Skeletal muscle satellite cell (primary cell): ENCODE data around the gene USP7.

ENCODE experiments used
- H3K27me3 ChIP-seq: 2 replicates; pipeline ENCODE4 v1.7.0; 2013; ENCODE audit warnings: low read length; ENCODE audit not compliant: control insufficient read depth, insufficient read depth
- H3K36me3 ChIP-seq: 2 replicates; pipeline ENCODE4 v1.7.0; 2013; ENCODE audit warnings: mild to moderate bottlenecking, control low read depth, low read length; ENCODE audit not compliant: insufficient read depth
- H3K4me1 ChIP-seq: 2 replicates; pipeline ENCODE4 v1.7.0; 2013; ENCODE audit warnings: low read length; ENCODE audit not compliant: control insufficient read depth, insufficient read depth
- H3K4me2 ChIP-seq: 2 replicates; pipeline ENCODE4 v1.7.0; 2013; ENCODE audit warnings: mild to moderate bottlenecking, low read length
- H3K4me3 ChIP-seq: 2 replicates; pipeline ENCODE4 v1.7.0; 2013; ENCODE audit warnings: low read length
- H3K9ac ChIP-seq: 2 replicates; pipeline ENCODE4 v1.7.0; 2013; ENCODE audit warnings: mild to moderate bottlenecking, low read depth, low read length, moderate library complexity
- H3K9me3 ChIP-seq: replicated peaks from 2 replicates; pipeline ENCODE4 v1.7.0; 2013; ENCODE audit warnings: mild to moderate bottlenecking, control low read depth, low read length

The USP7 gene

GRCh38 chr16:8959921-8960787, 3.6 kb downstream of the USP7 start:
- H3K4me3 ChIP-seq: peak overlapping the region; percentile 40
- peak overlapping the region; percentile 92 for H3K4me2 ChIP-seq
- peak overlapping the region; percentile 17 for H3K9ac ChIP-seq
- H3K27me3 ChIP-seq: no peaks in the 10 kb centered on the region
- peaks cover 69% of the 10 kb centered on the region for H3K4me1 ChIP-seq
- H3K36me3 ChIP-seq: no peaks in the 10 kb centered on the region
- H3K9me3 ChIP-seq: no peaks in the 10 kb centered on the region

DNA sequence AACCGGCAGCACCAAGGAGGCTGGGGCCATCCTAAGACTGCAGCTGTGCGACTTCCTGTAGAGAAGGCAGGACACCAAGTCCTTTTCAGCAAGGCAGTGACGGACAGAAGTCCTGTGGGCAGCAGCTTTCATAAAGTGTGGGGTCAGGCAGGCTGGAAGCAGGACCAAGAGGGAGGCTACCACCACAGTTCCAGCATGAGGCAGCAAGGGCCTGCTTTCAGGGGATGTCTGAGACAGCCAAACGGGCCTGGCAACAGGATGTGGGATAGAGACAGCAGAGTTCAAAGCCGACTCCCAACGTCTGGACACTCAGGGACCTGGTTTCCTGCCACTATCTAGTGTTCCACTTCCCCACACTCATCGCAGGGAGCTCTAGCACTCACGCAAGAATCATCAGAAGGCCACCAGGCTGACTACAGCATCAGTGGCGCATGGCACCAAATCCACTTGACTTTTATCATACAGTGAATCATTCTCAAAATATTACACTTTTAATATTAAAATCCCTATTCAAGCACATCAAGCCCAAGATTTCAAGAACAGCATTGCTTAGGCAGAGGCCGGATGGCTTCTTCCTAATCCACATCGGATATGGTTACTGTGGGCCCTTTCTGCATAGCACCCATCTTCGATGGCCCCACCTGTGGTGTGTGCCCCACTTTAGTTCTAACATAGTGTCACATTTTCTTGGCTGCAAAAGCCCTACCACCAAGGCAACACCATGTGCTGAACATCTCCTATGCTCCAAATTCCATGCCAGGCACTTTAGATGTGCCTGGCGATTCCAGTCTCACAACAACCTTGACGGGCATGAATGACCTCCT, 5.2 kb downstream of the USP7 start:
- no peaks in the 10 kb centered on the region for H3K27me3 ChIP-seq
- H3K9me3 ChIP-seq: no peaks in the 10 kb centered on the region
- peak overlapping the region; percentile 54 for H3K4me3 ChIP-seq
- H3K4me2 ChIP-seq: peak overlapping the region; percentile 68
- H3K4me1 ChIP-seq: peaks cover 66% of the 10 kb centered on the region
- no peaks in the 10 kb centered on the region for H3K36me3 ChIP-seq
- H3K9ac ChIP-seq: peak overlapping the region; percentile 9

GRCh38 chr16:8957509-8958157, 6.1 kb downstream of the USP7 start:
- H3K9me3 ChIP-seq: no peaks in the 10 kb centered on the region
- peaks cover 66% of the 10 kb centered on the region for H3K4me1 ChIP-seq
- H3K4me2 ChIP-seq: peak overlapping the region; percentile 68
- H3K27me3 ChIP-seq: no peaks in the 10 kb centered on the region
- peak overlapping the region; percentile 9 for H3K9ac ChIP-seq
- peak overlapping the region; percentile 54 for H3K4me3 ChIP-seq
- no peaks in the 10 kb centered on the region for H3K36me3 ChIP-seq

DNA sequence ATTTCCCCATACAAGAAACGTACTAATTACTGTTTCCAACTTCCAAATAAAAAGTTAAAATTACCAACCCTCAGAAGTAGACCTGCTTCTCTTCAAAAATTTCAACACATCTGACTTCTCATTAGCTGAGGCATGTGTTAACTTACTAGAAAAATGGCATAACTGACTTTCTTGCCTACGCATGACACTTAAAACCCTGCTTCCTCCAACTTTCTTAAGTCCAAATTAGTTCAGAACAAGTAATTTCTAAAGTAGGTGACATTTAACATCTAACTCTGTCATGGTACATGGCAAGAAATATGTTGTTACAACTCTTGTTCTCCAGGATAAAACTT, 6.7 kb downstream of the USP7 start:
- H3K4me2 ChIP-seq: peak overlapping the region; percentile 44
- H3K4me3 ChIP-seq: no peak overlapping the region
- H3K9me3 ChIP-seq: no peaks in the 10 kb centered on the region
- H3K4me1 ChIP-seq: peaks cover 64% of the 10 kb centered on the region
- no peaks in the 10 kb centered on the region for H3K36me3 ChIP-seq
- no peak overlapping the region for H3K9ac ChIP-seq
- no peaks in the 10 kb centered on the region for H3K27me3 ChIP-seq

DNA sequence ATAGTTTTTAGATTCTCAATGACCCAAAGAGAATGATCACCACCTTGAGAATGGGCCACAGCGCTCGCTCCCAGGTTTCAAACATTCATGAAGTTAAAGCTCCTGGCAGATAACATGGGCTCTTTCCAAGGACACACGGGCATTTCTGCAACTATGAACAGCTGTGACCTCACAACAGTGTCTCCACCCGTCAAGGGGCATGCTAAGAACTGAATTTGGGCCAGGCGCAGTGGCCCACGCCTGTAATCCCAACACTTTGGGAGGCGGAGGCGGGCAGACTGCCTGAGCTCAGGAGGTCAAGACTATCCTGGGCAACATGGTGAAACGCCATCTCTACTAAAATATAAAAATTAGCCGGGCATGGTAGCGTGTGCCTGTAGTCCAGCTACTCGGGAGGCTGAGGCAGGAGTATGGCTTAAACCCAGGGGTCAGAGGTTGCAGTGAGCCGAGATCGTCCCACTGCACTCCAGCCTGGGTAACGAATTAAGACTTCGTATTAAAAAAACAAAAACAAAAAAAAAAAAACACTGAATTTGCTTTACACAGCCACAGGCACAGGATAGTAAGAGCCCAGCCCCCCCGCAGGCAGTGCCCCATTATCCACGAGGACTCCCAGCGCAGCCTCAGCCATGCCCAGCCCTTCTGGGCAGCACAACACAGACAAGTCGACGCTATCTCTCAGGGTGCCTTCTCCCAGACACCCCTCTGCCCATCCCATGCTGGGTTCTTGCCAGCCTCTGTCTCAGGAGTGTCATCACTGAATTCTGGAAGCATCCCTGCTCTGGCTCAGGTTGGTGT, 7.2 kb downstream of the USP7 start:
- H3K4me3 ChIP-seq: no peak overlapping the region
- peaks cover 59% of the 10 kb centered on the region for H3K4me1 ChIP-seq
- H3K27me3 ChIP-seq: no peaks in the 10 kb centered on the region
- H3K4me2 ChIP-seq: peak overlapping the region; percentile 44
- no peak overlapping the region for H3K9ac ChIP-seq
- H3K36me3 ChIP-seq: no peaks in the 10 kb centered on the region
- H3K9me3 ChIP-seq: no peaks in the 10 kb centered on the region

GRCh38 chr16:8955828-8956227, 7.9 kb downstream of the USP7 start:
- Histone ChIP-seq H3K4me1 (peaks cover 52% of the 10 kb centered on the region), H3K9me3 (no peaks in the 10 kb centered on the region), H3K36me3 (no peaks in the 10 kb centered on the region), H3K4me2 (peak overlapping the region; percentile 44), H3K4me3 (no peak overlapping the region), H3K27me3 (no peaks in the 10 kb centered on the region), H3K9ac (no peak overlapping the region)

DNA sequence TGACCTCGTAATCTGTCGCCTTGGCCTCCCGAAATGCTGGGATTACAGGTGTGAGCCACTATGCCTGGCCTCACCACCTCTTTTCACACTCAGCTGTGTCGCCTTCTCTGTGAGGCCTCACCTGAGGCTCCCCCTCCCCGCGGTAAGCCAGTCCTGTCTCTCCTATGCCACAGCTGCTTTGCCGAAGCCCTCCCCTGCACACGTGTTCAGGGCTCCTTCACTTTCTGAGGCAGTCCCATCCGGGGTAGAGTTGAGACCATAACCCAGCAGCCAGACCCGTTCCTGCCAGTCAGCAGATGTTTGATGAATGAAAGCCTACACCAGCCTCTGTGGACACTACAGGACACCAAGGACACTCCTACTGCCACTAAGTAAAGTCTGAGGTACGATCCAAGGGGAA, 10.6 kb downstream of the USP7 start:
- no peak overlapping the region for H3K4me3 ChIP-seq
- no peak overlapping the region for H3K9ac ChIP-seq
- H3K4me2 ChIP-seq: no peak overlapping the region
- no peaks in the 10 kb centered on the region for H3K36me3 ChIP-seq
- peaks cover 25% of the 10 kb centered on the region for H3K4me1 ChIP-seq
- no peaks in the 10 kb centered on the region for H3K9me3 ChIP-seq
- H3K27me3 ChIP-seq: no peaks in the 10 kb centered on the region

DNA sequence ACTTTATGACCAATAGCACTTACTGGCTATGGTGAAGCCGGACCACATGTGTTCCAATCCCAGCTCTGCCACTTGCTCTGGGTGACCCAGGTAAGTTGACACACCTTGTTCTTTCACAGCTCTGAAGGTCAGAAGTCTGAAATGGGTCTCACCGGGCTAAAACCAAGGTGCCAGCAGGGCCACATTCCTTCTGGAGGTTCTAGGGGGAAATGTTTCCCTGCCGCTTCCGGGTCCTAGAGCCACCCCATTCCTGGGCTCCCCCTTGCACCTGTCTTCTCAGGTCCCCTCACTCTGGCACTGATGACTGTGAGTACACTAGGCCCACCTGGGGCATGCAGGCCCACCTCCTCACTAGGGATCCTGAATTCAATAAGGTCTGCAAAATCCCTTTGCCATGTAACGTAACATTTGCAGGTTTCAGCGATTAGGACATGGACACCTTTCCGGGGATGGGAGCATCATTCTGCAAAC, 11.4 kb downstream of the USP7 start:
- no peak overlapping the region for H3K4me3 ChIP-seq
- no peaks in the 10 kb centered on the region for H3K9me3 ChIP-seq
- H3K9ac ChIP-seq: no peak overlapping the region
- no peaks in the 10 kb centered on the region for H3K27me3 ChIP-seq
- no peak overlapping the region for H3K4me2 ChIP-seq
- H3K36me3 ChIP-seq: no peaks in the 10 kb centered on the region
- peaks cover 17% of the 10 kb centered on the region for H3K4me1 ChIP-seq

DNA sequence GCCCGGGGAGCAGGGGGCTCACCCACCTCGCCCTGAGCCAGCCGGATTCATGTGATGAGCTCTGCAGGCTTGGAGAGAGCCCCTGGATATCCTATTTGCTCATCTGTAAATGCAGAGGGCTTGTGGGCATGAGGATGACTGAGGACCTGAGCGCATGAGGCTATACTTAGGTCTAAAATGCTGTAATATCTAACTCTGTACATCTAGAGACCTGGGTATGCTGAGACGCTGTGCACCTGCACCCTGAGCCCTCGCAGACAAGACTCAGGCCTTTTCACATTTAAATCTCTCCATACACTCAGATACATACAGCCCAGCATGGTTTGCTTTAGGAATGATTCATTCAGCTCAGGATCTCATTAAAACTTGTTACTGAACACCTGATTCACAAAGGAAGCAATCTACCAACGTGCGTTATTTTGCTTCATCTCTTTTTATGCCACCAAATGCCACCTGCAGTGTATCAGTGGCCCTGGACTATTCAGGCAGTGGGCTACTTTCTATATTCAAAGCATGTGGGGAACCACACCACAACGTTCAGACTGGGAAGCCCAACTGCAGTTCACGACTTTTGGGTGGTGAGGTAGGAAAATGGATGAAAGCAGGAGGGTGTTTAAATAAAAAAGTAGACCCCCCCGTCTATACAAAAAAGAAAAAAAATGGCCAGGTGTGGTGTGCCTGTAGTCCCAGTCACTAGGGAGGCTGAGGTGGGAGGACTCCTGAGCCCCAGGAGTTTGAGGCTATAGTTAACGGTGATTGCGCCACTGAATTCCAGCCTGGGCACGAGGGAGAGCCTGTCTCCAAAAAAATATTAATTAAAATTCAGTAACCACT, 12.0 kb downstream of the USP7 start:
- H3K9me3 ChIP-seq: no peaks in the 10 kb centered on the region

GRCh38 chr16:8950580-8951077, 13.1 kb downstream of the USP7 start:
- Histone ChIP-seq H3K4me2 (no peak overlapping the region), H3K9me3 (no peaks in the 10 kb centered on the region), H3K36me3 (no peaks in the 10 kb centered on the region), H3K27me3 (no peaks in the 10 kb centered on the region), H3K4me1 (peaks cover under 1% of the 10 kb centered on the region), H3K4me3 (no peak overlapping the region), H3K9ac (no peak overlapping the region)

More for the DNA sequence above, 12.0 kb downstream of the USP7 start:
- Histone ChIP-seq H3K9ac (no peak overlapping the region), H3K27me3 (no peaks in the 10 kb centered on the region), H3K4me1 (peaks cover 11% of the 10 kb centered on the region), H3K4me3 (no peak overlapping the region), H3K4me2 (no peak overlapping the region), H3K36me3 (no peaks in the 10 kb centered on the region)
